Ascending aorta (tissue), 2 donors: ENCODE results near the gene NTRK1. TPM values are rescaled to one million over a fixed set of nuclear protein-coding genes. Genes with fewer than 3 reads are reported as not detected.

Experiments used
- DNase-seq, 2 donors: peaks; one replicate each; pipeline ENCODE4 v3.0.0-alpha.2; 2019; ENCODE audit warnings: low spot score in 2 of 2
- H3K27ac ChIP-seq, 2 donors: fragments of 200-600 bp; sonication (generic); one replicate each; pipeline ENCODE4 v1.5.1; 2016 to 2017; ENCODE audit warnings: mild to moderate bottlenecking in 1 of 2
- H3K27me3 ChIP-seq: fragments of 200-600 bp; sonication (generic); one replicate; pipeline ENCODE4 v1.5.1; 2017
- H3K36me3 ChIP-seq, 2 donors: fragments of 200-600 bp; sonication (generic); one replicate each; pipeline ENCODE4 v1.5.1; 2016
- H3K4me1 ChIP-seq, 2 donors: fragments of 200-600 bp; sonication (generic); one replicate each; pipeline ENCODE4 v1.5.1; 2016 to 2017; ENCODE audit warnings: mild to moderate bottlenecking in 1 of 2
- H3K4me3 ChIP-seq, 2 donors: fragments of 200-600 bp; sonication (generic); one replicate each; pipeline ENCODE4 v1.5.1; 2016 to 2017; ENCODE audit warnings: mild to moderate bottlenecking in 1 of 2
- H3K9me3 ChIP-seq, 2 donors: fragments of 200-600 bp; sonication (generic); one replicate each; pipeline ENCODE4 v1.5.1; 2016
- CTCF ChIP-seq, 3 experiments: fragments of 200-600 bp in 2 of 3; fragments of 450-650 bp in 1 of 3; sonication (generic) in 2 of 3; IDR thresholded peaks; one replicate each; pipeline ENCODE4 v1.5.1; 2016 to 2019; ENCODE audit warnings: antibody characterized with exemption in 3 of 3, mild to moderate bottlenecking in 1 of 3, moderate library complexity in 1 of 3
- intact Hi-C: fragments of 100-400 bp; cut with DNase I; formaldehyde crosslinking; loops from one replicate; pipeline ENCODE4 v1.15.1; 2023
- total RNA-seq: library from RNA; depleted of rRNA; stranded (reverse); fragments of >200 nt; gene quantifications from one replicate; pipeline ENCODE4 v1.1.0, GENCODE V29; 2016

The NTRK1 gene
- total RNA-seq, 1 donor from 2014 or later: not detected

GRCh38 chr1:156822680-156823079, 38.0 kb upstream of the NTRK1 start:
- intact Hi-C loops: no loop called here

GRCh38 chr1:156823210-156823790, 37.4 kb upstream of the NTRK1 start:
- Histone ChIP-seq H3K27ac (no peak overlapping the region), H3K9me3 (no peaks in the 10 kb centered on the region), H3K4me1 (no peaks in the 10 kb centered on the region), H3K36me3 (no peaks in the 10 kb centered on the region), H3K4me3 (no peak overlapping the region), H3K27me3 (no peaks in the 10 kb centered on the region)
- TF ChIP-seq CTCF (IDR thresholded peaks at IDR 0.05): no peak
- intact Hi-C loops: no loop called here
- no peak for DNase-seq

More at GRCh38 chr1:156822680-156823079, 38.0 kb upstream of the NTRK1 start:
- no peaks in the 10 kb centered on the region for H3K9me3 ChIP-seq
- H3K27ac ChIP-seq: no peak overlapping the region
- no peak for DNase-seq
- H3K36me3 ChIP-seq: no peaks in the 10 kb centered on the region
- no peak for TF ChIP-seq CTCF (IDR thresholded peaks at IDR 0.05)
- H3K4me1 ChIP-seq: no peaks in the 10 kb centered on the region
- no peak overlapping the region for H3K4me3 ChIP-seq
- H3K27me3 ChIP-seq: no peaks in the 10 kb centered on the region

- H3K27ac ChIP-seq: no peak overlapping the region
- H3K9me3 ChIP-seq: no peaks in the 10 kb centered on the region
- intact Hi-C loops: no loop called here
- DNase-seq: no peak
- H3K4me3 ChIP-seq: no peak overlapping the region
- no peak for TF ChIP-seq CTCF (IDR thresholded peaks at IDR 0.05)
- H3K27me3 ChIP-seq: no peaks in the 10 kb centered on the region
- H3K4me1 ChIP-seq: no peaks in the 10 kb centered on the region
- H3K36me3 ChIP-seq: no peaks in the 10 kb centered on the region
Observed at GRCh38 chr1:156826630-156827029, 34.0 kb upstream of the NTRK1 start.

- Histone ChIP-seq H3K27me3 (no peaks in the 10 kb centered on the region), H3K9me3 (no peaks in the 10 kb centered on the region), H3K4me3 (no peak overlapping the region), H3K36me3 (no peaks in the 10 kb centered on the region), H3K4me1 (no peaks in the 10 kb centered on the region), H3K27ac (no peak overlapping the region)
- TF ChIP-seq CTCF (IDR thresholded peaks at IDR 0.05): no peak
- DNase-seq: no peak
- intact Hi-C loops: no loop called here
Observed at GRCh38 chr1:156828400-156829124, 32.1 kb upstream of the NTRK1 start.

GRCh38 chr1:156832434-156832833, 28.2 kb upstream of the NTRK1 start:
- intact Hi-C loops: no loop called here
- Histone ChIP-seq H3K27me3 (no peaks in the 10 kb centered on the region), H3K27ac (no peak overlapping the region), H3K9me3 (no peaks in the 10 kb centered on the region), H3K4me3 (no peak overlapping the region), H3K36me3 (no peaks in the 10 kb centered on the region), H3K4me1 (no peaks in the 10 kb centered on the region)
- no peak for DNase-seq
- no peak for TF ChIP-seq CTCF (IDR thresholded peaks at IDR 0.05)
